Psoas muscle (tissue), 8 donors: ENCODE data around the gene SIAH3. TPM values are rescaled to one million over a fixed set of nuclear protein-coding genes. Genes with fewer than 3 reads are reported as not detected.

Experiments used
- ATAC-seq, 4 donors: fragments of 200-7000 bp; cut with Tn5 transposase; one replicate each; pipeline ENCODE4 v1.9.1; 2020; ENCODE audit warnings: moderate library complexity in 3 of 4, mild to moderate bottlenecking in 2 of 4
- DNase-seq, 2 donors: peaks; one replicate each; pipeline ENCODE4 v3.0.0-alpha.2; 2020
- H3K27ac ChIP-seq: fragments of 200-600 bp; one replicate; pipeline ENCODE4 v1.8.0; 2022
- H3K27me3 ChIP-seq, 3 donors: fragments of 200-600 bp in 1 of 3; one replicate each; pipeline versions ENCODE4 v1.6.1 to v1.8.0; 2013 to 2022; ENCODE audit warnings: low read length in 2 of 3, mild to moderate bottlenecking in 2 of 3, moderate library complexity in 1 of 3; ENCODE audit not compliant: insufficient read depth in 3 of 3
- H3K36me3 ChIP-seq, 2 donors: fragments of 200-600 bp in 1 of 2; one replicate each; pipeline versions ENCODE4 v1.6.1 to v1.8.0; 2013 to 2022; ENCODE audit warnings: low read depth in 1 of 2, mild to moderate bottlenecking in 1 of 2, moderate library complexity in 1 of 2; ENCODE audit not compliant: insufficient read depth in 1 of 2
- H3K4me1 ChIP-seq: fragments of 200-600 bp; one replicate; pipeline ENCODE4 v1.8.0; 2022
- H3K4me3 ChIP-seq: fragments of 200-600 bp; one replicate; pipeline ENCODE4 v1.8.0; 2022; ENCODE audit warnings: mild to moderate bottlenecking
- H3K9me3 ChIP-seq: fragments of 200-600 bp; one replicate; pipeline ENCODE4 v1.8.0; 2022
- WGBS, 3 donors: extraction: QIAGEN DNeasy Blood & Tissue Kit; methylation state at CpG; one replicate each; pipeline versions ENCODE4 v1.1.6 to v1.1.7; 2013; 5-methylcytosine and 5-hydroxymethylcytosine counted together
- intact Hi-C, 2 donors: fragments of 100-400 bp; cut with DNase I; formaldehyde crosslinking; loops; one replicate each; pipeline versions ENCODE4 v1.11.0 to v1.14.2; 2022
- polyA plus RNA-seq, 3 donors: library from polyadenylated mRNA; stranded (reverse); fragments of 200-250 nt; gene quantifications; one replicate each; pipeline ENCODE4 v1.2.3, GENCODE V29; 2013
- total RNA-seq, 4 donors: library from RNA; stranded (reverse); fragmentation: NEBNext Ultra II Directional in 2 of 4; extraction: Animal tissue kit (Norgen Biotek cat#: 25700) in 2 of 4; gene quantifications; one replicate each; pipeline versions ENCODE4 v1.2.1 to v1.2.4, GENCODE V29; 2021 to 2023
- TF ChIP-seq, protein P1 (sequence below): fragments of 200-600 bp; IDR thresholded peaks from one replicate; pipeline ENCODE4 v1.8.0; 2022; ENCODE audit warnings: antibody characterized with exemption
- donor health status: healthy with polysubstance abuse.
- donor health status: DM: no; HTN: no; CAD: no; lungs with moderate emphysema.
- donor health status: Bipolar disorder and iron deficiency.
- donor health status: healthy.
- donor health status: DM: yes; HTN: yes; CAD: no.
- donor health status: DM: no; HTN: no; CAD: no.
- donor health status: DM: no; HTN: no; CAD: no.
- donor health status: DM: yes; HTN: yes; CAD: no.

The SIAH3 gene
- total and polyA plus RNA-seq, 7 donors = 0.02 to 0.03 (median 0.02) TPM; not detected in 4

DNA sequence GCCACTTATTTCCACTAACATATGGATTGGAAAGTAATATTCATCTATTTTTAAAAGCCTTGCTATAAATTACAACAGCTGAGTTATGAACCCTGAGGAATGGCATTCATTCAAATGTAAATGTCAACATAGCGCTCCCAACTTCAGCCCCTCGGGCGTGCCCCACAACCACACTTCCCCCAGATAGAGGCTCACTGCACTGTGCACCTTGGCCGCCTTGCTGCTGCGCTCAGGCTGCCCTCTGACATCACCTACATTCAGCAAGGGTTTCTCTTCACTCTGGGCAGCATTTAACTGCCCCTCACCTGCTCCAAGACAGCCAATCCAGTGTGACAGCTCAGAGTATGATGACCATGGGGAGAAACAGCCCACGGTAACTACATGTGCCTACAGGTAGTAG is 35.1 kb downstream of the SIAH3 start:
- Histone ChIP-seq H3K36me3 (no peaks in the 10 kb centered on the region), H3K4me3 (no peak overlapping the region), H3K27me3 (no peaks in the 10 kb centered on the region), H3K27ac (no peak overlapping the region), H3K9me3 (no peaks in the 10 kb centered on the region), H3K4me1 (no peaks in the 10 kb centered on the region)
- TF ChIP-seq, protein P1, sequence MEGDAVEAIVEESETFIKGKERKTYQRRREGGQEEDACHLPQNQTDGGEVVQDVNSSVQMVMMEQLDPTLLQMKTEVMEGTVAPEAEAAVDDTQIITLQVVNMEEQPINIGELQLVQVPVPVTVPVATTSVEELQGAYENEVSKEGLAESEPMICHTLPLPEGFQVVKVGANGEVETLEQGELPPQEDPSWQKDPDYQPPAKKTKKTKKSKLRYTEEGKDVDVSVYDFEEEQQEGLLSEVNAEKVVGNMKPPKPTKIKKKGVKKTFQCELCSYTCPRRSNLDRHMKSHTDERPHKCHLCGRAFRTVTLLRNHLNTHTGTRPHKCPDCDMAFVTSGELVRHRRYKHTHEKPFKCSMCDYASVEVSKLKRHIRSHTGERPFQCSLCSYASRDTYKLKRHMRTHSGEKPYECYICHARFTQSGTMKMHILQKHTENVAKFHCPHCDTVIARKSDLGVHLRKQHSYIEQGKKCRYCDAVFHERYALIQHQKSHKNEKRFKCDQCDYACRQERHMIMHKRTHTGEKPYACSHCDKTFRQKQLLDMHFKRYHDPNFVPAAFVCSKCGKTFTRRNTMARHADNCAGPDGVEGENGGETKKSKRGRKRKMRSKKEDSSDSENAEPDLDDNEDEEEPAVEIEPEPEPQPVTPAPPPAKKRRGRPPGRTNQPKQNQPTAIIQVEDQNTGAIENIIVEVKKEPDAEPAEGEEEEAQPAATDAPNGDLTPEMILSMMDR = no peak
- ATAC-seq = no peak
- WGBS, 3 donors = 83 to 87% (median 87%) methylated on average over 6 of the region's 6 CpGs
- no peak for DNase-seq
- intact Hi-C loops = no loop called here

GRCh38 chr13:45812695-45813372 is 38.7 kb downstream of the SIAH3 start:
- Histone ChIP-seq H3K27me3 (no peaks in the 10 kb centered on the region), H3K9me3 (no peaks in the 10 kb centered on the region), H3K36me3 (no peaks in the 10 kb centered on the region), H3K4me3 (no peak overlapping the region), H3K4me1 (no peaks in the 10 kb centered on the region), H3K27ac (no peak overlapping the region)
- ATAC-seq (no peak), DNase-seq (no peak)
- 73 to 84% (median 82%) methylated on average over 6 of the region's 6 CpGs for WGBS, 3 donors
- intact Hi-C loops = no loop called here
- TF ChIP-seq, protein P1 = no peak

GRCh38 chr13:45811891-45812694 is 39.5 kb downstream of the SIAH3 start:
- intact Hi-C loops = no loop called here
- TF ChIP-seq, protein P1 = no peak
- Histone ChIP-seq H3K4me3 (no peak overlapping the region), H3K36me3 (no peaks in the 10 kb centered on the region), H3K9me3 (no peaks in the 10 kb centered on the region), H3K27ac (no peak overlapping the region), H3K4me1 (no peaks in the 10 kb centered on the region), H3K27me3 (no peaks in the 10 kb centered on the region)
- DNase-seq = no peak
- no peak for ATAC-seq
- 55 to 65% (median 61%) methylated on average over 6 of the region's 6 CpGs for WGBS, 3 donors

DNA sequence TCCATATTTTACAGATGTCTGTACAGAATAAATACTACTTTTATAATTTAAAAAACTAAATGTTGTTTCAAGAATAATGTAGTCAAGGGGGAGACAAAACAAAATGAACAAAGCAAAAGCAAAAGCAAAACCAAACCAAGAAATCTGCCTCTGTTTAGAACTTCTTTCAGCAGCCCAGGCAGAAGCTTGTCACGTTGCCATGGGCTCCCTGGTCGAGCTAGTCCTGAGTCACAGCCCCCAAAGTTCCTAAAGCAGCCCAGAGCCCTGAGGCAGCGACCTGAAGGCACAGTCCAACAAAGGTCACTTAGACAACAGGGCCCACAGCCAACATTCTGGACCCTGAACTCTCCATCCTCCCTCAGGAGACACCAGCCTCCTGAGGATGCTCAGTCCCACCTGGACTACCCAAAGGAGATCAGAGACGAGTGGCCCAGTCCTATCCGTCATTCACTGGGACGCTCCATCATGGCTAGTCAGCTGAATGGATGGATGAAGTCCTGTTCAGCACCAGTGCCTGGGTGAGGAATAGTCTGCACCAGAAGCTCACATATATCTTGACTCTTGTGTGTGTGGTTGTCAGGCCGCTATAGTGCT is 41.7 kb downstream of the SIAH3 start:
- no peak for DNase-seq
- TF ChIP-seq, protein P1 = no peak
- Histone ChIP-seq H3K36me3 (no peaks in the 10 kb centered on the region), H3K9me3 (no peaks in the 10 kb centered on the region), H3K27ac (no peak overlapping the region), H3K27me3 (no peaks in the 10 kb centered on the region), H3K4me1 (no peaks in the 10 kb centered on the region), H3K4me3 (no peak overlapping the region)
- WGBS, 3 donors = 62 to 71% (median 65%) methylated on average over 7 of the region's 7 CpGs
- no peak for ATAC-seq
- intact Hi-C loops = loop anchor here (5.0 to 10.0 kb wide), 3 partner anchors 205 to 355 kb away; no protein-coding TSS in a partner anchor
